Fibroblast of the aortic adventitia (primary cell): ENCODE results near the gene TMEM129. TPM values are rescaled to one million over a fixed set of nuclear protein-coding genes. Genes with fewer than 3 reads are reported as not detected.

Experiments
- DNase-seq: peaks from one replicate; pipeline ENCODE4 v3.0.0-alpha.2; 2010; ENCODE audit warnings: low read depth
- H3K4me3 ChIP-seq: 2 replicates; pipeline ENCODE4 v1.5.1; 2011; ENCODE audit warnings: low read depth, mild to moderate bottlenecking, control low read depth, low read length, moderate library complexity
- total RNA-seq: library from RNA; depleted of rRNA; stranded (reverse); fragments of >200 nt; gene quantifications from 2 replicates; pipeline ENCODE4 v1.2.3, GENCODE V29; 2012; ENCODE audit warnings: low replicate concordance
- TF ChIP-seq, protein P1 (sequence below): IDR thresholded peaks from 2 replicates; pipeline ENCODE4 v1.5.1; 2011; ENCODE audit warnings: mild to moderate bottlenecking, low read length, control low read depth, inconsistent platforms; ENCODE audit not compliant: insufficient read depth

TMEM129 gene
- total RNA-seq, 1 donor = 25.6 TPM

- peak; percentile 75 for DNase-seq
- TF ChIP-seq, protein P1, sequence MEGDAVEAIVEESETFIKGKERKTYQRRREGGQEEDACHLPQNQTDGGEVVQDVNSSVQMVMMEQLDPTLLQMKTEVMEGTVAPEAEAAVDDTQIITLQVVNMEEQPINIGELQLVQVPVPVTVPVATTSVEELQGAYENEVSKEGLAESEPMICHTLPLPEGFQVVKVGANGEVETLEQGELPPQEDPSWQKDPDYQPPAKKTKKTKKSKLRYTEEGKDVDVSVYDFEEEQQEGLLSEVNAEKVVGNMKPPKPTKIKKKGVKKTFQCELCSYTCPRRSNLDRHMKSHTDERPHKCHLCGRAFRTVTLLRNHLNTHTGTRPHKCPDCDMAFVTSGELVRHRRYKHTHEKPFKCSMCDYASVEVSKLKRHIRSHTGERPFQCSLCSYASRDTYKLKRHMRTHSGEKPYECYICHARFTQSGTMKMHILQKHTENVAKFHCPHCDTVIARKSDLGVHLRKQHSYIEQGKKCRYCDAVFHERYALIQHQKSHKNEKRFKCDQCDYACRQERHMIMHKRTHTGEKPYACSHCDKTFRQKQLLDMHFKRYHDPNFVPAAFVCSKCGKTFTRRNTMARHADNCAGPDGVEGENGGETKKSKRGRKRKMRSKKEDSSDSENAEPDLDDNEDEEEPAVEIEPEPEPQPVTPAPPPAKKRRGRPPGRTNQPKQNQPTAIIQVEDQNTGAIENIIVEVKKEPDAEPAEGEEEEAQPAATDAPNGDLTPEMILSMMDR = peak; percentile 96
- no peak overlapping the region for H3K4me3 ChIP-seq
Observed at GRCh38 chr4:1693131-1693896, 27.8 kb downstream of the TMEM129 start.

DNA sequence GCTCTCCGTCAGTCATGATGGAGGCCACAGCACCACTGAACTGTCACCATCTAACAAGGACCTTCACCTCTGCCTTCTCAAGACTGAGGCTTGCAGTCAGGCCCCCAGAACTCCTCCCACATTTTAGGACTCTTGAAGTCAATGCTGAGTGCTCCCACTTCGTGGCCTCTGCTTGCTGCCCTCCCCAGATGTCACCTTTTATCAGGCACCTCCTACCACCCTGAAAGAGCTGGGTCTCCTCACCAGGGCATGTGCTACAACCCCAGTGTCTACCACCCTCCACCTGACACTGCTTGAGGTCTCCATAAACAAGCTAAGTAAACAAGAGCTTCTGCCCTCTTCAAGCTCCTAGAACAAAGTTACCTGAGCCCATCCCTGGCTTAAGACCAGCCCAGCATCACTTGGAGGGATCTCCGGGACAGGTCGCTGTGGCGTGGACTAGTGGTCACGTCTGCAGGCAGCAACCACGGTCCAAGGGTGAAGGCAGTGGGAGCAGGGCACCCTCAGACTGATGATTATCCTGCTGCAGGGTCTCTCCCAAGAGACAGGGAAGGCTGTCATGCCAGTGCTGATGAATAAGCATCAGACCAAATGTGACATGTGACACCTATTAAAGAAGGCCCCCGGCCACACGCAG lies 29.3 kb downstream of the TMEM129 start:
- H3K4me3 ChIP-seq = no peak overlapping the region
- TF ChIP-seq, protein P1 = no peak
- no peak for DNase-seq

GRCh38 chr4:1690698-1691097 lies 30.4 kb downstream of the TMEM129 start:
- TF ChIP-seq, protein P1 = no peak
- no peak for DNase-seq
- no peak overlapping the region for H3K4me3 ChIP-seq

- TF ChIP-seq, protein P1 = no peak
- no peak for DNase-seq
- no peak overlapping the region for H3K4me3 ChIP-seq
Observed at GRCh38 chr4:1686440-1687036, 34.6 kb downstream of the TMEM129 start.

GRCh38 chr4:1685235-1686150 lies 35.6 kb downstream of the TMEM129 start:
- no peak overlapping the region for H3K4me3 ChIP-seq
- TF ChIP-seq, protein P1 = no peak
- no peak for DNase-seq

GRCh38 chr4:1684506-1685234 lies 36.5 kb downstream of the TMEM129 start:
- TF ChIP-seq, protein P1 = no peak
- peak overlapping the region; percentile 62 for H3K4me3 ChIP-seq
- DNase-seq = no peak
